GM15510 (cell line): ENCODE data around the gene SDS.
A peak's percentile ranks its signal among the peaks of the same experiment; 100 is the strongest.

ENCODE experiments used
- POLR2A ChIP-seq: IDR thresholded peaks from 3 replicates; pipeline ENCODE4 v1.6.1; 2011; ENCODE audit warnings: borderline replicate concordance; ENCODE audit not compliant: insufficient read length; ENCODE audit errors: extremely low read depth

Gene SDS

DNA sequence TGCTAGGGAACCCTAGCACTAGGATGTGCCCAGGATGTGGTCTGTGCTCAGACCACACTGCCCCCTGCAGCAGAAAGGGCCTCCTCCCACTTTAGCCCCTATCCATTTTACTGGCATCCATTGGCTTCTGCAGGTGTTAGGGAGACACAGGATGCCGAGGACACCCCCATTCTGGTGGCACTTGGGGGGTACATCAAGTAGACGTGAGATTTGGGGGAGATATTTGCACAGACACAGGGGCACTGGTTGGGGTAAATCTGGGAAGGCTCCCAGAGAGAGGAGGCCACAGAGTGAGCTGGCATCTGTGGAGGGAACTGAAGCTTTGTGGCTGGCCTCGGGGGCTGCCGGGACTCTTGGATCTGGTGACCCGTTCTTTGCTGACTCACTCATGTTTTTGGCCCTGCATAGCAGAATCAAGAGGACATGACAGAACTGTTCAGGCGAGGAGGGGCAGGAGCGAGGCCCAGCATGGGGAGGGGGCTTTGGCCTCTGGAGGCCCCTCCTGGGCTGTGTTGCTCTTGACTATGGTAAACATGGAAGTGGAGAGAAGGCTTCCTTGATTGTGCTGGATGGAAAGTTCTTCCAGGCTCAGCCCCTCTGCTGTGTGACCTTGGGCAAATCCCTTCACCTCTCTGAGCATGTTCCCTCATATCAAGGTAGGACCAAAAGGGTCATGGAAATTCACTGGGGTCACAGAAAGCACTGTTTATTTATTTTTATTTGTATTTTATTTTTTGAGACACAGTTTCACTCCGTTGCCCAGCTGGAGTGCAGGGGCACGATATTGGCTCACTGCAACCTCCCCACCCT lies 43.5 kb downstream of the SDS start:
- no peak for TF ChIP-seq POLR2A

DNA sequence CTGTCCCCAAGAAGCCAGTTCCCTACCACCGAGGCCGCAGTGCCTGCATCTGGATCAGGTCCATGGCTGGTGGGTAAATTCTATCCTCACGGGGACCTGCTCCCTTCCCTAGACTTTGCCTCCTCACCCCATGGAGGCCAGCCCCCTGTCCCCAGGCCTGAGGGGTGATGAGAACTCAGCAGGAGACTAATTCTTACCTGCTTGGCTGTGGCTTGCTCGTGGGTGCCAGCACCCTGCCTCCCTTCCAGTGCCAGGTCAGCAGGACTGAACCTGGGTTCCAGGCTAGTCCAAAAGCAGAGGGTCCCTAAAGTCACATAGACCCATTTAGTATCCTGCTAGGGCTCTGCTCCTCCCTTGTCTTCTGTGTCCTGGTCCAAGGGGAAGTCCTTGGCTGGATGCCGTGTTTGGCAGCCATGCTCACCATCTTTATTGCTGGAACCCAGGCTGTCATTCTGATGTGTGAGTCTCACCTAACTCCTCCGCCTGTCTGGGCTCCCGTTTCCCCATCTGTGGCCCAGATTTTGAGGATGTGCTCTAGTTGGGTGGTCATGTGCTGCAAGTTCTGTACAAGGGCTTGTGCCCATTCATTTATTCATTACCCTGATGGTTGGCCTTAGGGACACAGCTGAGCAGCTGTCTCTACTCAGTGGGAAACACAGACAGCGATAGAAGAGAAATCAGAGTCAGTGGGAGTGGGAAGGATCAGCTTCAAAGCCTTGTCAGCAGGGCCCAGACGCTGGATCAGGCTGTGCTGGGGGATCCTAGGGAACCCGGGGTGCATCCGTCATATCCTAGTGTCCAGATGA lies 44.4 kb downstream of the SDS start:
- no peak for TF ChIP-seq POLR2A

DNA sequence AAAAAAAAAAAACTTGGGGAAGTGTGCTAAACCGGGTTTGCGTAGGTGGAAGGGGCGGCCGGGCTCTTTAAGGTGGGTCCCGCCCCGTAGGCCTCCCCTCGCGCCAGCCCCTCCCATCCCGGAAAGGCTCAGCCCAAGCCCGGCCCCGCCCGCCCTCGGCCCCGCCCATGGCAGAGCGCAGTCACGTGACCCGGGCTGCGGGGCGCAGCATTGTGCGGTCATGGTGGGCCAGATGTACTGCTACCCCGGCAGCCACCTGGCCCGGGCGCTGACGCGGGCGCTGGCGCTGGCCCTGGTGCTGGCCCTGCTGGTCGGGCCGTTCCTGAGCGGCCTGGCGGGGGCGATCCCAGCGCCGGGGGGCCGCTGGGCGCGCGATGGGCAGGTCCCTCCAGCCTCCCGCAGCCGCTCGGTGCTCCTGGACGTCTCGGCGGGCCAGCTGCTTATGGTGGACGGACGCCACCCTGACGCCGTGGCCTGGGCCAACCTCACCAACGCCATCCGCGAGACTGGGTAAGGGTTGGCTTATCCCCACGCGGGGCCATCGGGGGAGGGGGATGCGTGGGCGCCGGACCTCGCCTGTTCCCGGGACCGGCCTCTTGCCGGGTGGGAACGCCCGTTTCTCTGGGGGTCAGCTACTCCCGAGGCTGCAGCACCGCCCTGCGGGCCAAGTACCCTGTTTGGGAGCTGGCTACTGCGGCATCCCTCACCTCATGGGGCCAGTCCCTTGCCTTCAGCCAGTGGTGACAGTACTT lies 45.1 kb downstream of the SDS start, which contains the start of gene PLBD2:
Gene PLBD2 (plus strand): TSS at position 207 of the 752 bp plus-strand sequence. CDS start 14 bp downstream, at position 221.
- TF ChIP-seq POLR2A: peak; percentile 68

DNA sequence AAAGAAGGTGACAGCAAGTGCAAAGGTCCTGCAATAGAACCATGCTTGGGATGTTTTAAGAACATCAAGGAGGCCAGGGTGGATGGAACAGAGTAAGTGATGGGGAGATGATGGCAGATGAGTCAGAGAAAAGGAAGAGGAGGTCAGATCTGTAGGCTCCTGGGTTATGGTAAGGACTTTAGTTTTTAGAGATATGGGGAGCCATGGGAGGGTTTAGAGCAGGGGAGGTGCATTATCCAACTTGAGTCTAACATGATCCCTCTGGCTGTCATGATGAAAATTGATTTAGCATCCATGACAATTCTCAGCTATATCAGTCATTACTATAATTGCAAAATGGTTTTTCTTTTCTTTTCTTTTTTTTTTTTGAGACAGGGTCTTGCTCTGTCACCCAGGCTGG lies 52.6 kb downstream of the SDS start:
- TF ChIP-seq POLR2A: no peak

DNA sequence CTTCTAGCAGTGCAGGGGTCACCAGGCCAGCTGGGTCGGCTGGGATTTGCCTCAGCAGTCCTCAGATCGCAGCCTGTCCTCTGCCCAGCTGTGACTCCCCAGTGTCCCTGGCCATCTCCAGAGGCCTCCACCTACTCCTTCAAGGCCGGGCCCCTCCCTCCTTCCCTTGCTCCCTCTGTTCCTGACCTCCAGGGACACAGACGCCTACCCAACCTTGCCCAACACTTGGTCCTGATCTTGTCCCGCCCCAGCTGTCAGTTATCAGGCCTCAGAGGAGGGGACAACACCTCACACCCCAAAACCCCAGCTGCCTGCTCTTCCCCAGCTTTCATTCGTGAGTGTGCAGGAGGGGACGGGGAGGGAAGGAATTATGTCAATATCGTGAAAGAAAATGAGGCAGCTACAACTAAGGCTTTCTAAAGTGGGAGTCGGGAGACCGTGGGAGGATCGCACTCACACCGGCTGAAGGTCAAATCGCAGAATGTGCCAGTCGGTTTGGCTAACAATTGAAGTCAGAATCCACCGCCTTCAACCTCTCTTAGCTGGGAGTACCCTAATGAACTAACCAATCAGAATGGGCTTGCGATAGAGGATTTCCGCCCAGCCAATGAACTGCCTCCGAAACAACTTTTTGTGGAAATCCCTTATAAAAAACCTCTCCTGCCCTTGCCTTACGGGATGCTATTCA lies 54.7 kb downstream of the SDS start:
- TF ChIP-seq POLR2A: no peak

GRCh38 chr12:113347892-113348291 lies 55.8 kb downstream of the SDS start:
- no peak for TF ChIP-seq POLR2A

- TF ChIP-seq POLR2A: no peak
These were observed 56.6 kb downstream of the SDS start for GRCh38 chr12:113347107-113347506.

GRCh38 chr12:113346353-113346752 lies 57.3 kb downstream of the SDS start:
- TF ChIP-seq POLR2A: no peak

DNA sequence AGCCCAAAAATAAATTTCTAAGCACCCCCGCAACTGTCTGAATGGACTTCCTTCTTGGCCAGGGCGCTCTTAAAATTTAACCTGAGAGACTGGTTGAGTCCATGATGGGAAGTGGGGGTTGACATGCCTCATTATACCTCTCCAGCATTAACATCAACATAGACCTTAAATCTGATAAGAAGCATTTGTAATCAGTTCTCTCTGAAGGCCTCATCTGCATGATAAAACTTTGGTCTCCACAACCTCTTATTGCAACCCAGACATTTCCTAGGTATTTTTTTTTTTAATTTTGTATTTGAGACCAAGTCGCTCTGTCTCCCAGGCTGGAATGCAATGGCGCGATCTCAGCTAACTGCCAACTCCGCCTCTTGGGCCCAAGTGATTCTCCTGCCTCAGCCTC lies 58.4 kb downstream of the SDS start:
- TF ChIP-seq POLR2A: no peak
